AG04449 (cell line): ENCODE measurements around the gene IL1RAPL2.

Source experiments
- CTCF ChIA-PET: fragments of 350-600 bp; formaldehyde crosslinking; extraction: SDS; loops from one replicate; lab custom pipeline; 2021; ENCODE audit warnings: antibody characterized with exemption; lab: Yijun Ruan, JAX
- POLR2A ChIA-PET: fragments of 400-600, 350-600 bp; formaldehyde crosslinking; extraction: SDS; loops from one replicate; lab custom pipeline; 2020; ENCODE audit warnings: antibody characterized with exemption, inconsistent platforms; lab: Yijun Ruan, JAX
- DNase-seq: peaks from one replicate; pipeline ENCODE4 v3.0.0-alpha.2; 2010; ENCODE audit warnings: low read depth, low spot score
- H3K4me3 ChIP-seq: 2 replicates; pipeline ENCODE4 v1.5.1; 2011; ENCODE audit warnings: low read depth, mild to moderate bottlenecking, control low read depth, low read length
- TF ChIP-seq, protein P1 (sequence below): IDR thresholded peaks from one replicate; pipeline ENCODE4 v1.5.1; 2011; ENCODE audit warnings: mild to moderate bottlenecking, moderate library complexity, low read length, control low read depth, inconsistent platforms; ENCODE audit not compliant: insufficient read depth; ENCODE audit errors: missing control alignments

IL1RAPL2 gene

DNA sequence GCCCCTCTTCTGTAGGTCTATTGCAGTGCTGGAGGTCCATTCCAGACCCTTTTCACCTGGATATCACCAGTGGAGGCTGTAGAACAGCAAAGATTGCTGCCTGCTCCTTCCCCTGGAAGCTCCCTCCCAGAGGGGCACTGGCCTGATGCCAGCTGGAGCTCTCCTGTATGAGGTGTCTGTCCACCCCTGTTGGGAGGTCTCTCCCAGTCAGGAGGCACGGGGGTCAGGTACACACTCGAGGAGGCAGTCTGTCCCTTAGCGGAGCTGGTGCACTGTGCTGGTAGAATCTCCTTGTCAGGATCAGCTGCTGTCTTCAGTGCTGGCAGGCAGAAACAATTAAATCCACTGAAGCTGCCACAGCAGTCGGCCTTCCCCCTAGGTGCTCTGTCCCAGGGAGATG, 276.6 kb downstream of the IL1RAPL2 start:
- POLR2A ChIA-PET = no interaction called here
- TF ChIP-seq, protein P1, sequence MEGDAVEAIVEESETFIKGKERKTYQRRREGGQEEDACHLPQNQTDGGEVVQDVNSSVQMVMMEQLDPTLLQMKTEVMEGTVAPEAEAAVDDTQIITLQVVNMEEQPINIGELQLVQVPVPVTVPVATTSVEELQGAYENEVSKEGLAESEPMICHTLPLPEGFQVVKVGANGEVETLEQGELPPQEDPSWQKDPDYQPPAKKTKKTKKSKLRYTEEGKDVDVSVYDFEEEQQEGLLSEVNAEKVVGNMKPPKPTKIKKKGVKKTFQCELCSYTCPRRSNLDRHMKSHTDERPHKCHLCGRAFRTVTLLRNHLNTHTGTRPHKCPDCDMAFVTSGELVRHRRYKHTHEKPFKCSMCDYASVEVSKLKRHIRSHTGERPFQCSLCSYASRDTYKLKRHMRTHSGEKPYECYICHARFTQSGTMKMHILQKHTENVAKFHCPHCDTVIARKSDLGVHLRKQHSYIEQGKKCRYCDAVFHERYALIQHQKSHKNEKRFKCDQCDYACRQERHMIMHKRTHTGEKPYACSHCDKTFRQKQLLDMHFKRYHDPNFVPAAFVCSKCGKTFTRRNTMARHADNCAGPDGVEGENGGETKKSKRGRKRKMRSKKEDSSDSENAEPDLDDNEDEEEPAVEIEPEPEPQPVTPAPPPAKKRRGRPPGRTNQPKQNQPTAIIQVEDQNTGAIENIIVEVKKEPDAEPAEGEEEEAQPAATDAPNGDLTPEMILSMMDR = no peak
- no peak overlapping the region for H3K4me3 ChIP-seq
- CTCF ChIA-PET = no interaction called here
- no peak for DNase-seq

DNA sequence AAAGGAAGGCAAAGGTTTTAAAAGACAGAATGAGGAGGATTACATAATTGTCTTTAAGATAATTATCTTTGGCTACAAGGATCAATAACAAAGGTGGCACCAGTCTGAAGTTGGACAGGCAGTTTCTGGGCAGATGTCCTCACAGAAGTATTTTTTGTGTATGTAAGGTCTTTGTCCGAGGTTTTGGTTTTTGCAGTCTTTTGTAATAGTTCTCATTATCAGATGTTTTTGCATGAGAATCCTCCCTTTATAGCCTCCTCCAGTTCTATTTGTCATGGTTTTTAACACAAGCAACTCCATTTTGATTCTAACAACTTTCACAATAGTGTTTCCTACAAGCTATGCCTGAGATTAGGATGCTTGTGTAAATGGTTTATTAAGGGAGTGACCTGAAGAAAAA, 286.2 kb downstream of the IL1RAPL2 start:
- POLR2A ChIA-PET = no interaction called here
- TF ChIP-seq, protein P1 = no peak
- CTCF ChIA-PET = no interaction called here
- no peak overlapping the region for H3K4me3 ChIP-seq
- no peak for DNase-seq

DNA sequence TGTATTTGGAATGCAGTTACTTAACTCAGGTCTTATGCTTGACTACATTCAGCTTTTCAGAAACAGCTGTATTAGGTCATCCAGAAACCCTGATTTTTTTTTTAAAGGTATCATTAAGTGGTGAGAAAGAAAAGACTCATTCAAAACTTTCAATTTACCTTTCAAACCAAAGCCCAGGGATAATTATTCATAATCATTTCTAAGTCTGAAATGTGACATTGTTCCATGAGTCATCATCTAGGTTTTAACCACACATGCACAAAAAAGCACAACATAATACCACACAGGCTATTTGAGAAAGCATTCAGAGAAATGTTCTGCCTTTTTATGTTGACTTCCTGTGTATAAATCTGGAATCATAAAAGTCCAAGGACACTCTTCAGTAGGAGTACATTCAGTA, 288.2 kb downstream of the IL1RAPL2 start:
- ChIA-PET POLR2A (no interaction called here), CTCF (no interaction called here)
- no peak overlapping the region for H3K4me3 ChIP-seq
- TF ChIP-seq, protein P1 = no peak
- no peak for DNase-seq

GRCh38 chrX:104854790-104855340, 288.9 kb downstream of the IL1RAPL2 start:
- POLR2A ChIA-PET = no interaction called here
- H3K4me3 ChIP-seq = no peak overlapping the region
- TF ChIP-seq, protein P1 = no peak
- DNase-seq = no peak
- CTCF ChIA-PET = no interaction called here

- ChIA-PET POLR2A (no interaction called here), CTCF (no interaction called here)
- no peak for DNase-seq
- H3K4me3 ChIP-seq = no peak overlapping the region
- TF ChIP-seq, protein P1 = no peak
Observed at GRCh38 chrX:104863466-104863865, 297.5 kb downstream of the IL1RAPL2 start.

GRCh38 chrX:104864296-104864695, 298.3 kb downstream of the IL1RAPL2 start:
- DNase-seq = no peak

More at GRCh38 chrX:104864296-104864695, 298.3 kb downstream of the IL1RAPL2 start:
- H3K4me3 ChIP-seq = no peak overlapping the region
- POLR2A ChIA-PET = no interaction called here
- TF ChIP-seq, protein P1 = no peak
- CTCF ChIA-PET = no interaction called here
